Measurements from ENCODE around the gene TXNRD2. TPM values are rescaled to one million over a fixed set of nuclear protein-coding genes. Genes with fewer than 3 reads are reported as not detected.

Gene TXNRD2
- total RNA-seq, 1 donor from 2014 or later = 25.7 TPM

DNA sequence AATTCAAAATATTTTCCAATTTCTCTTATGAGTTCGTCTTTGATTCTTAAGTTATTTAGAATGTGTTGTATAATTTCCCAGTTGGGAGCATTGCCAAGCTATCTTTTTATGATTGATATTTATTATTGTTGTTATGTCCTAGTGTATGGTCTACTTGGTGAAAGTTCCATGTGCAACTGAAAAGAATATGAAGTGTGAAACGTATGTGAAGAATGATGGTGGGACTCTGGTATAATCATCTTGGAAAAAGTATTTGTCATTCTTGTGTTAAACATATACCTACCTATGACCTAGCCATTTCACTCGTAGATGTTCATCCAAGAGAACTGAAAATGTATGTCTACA, 75.0 kb downstream of the TXNRD2 start:
- Mint-ChIP-seq H3K27me3 (ENCODE audit: low read depth, unreplicated experiment) (no peaks in the 10 kb centered on the region), H3K4me3 (ENCODE audit: unreplicated experiment) (no peak overlapping the region), H3K27ac (ENCODE audit: unreplicated experiment) (no peak overlapping the region), H3K9me3 (ENCODE audit: unreplicated experiment) (no peaks in the 10 kb centered on the region), H3K4me1 (ENCODE audit: low read depth, unreplicated experiment) (peaks cover 14% of the 10 kb centered on the region), H3K36me3 (ENCODE audit: low read depth, unreplicated experiment) (peaks cover 3% of the 10 kb centered on the region)
- no peaks in the 10 kb centered on the region for H3K79me2 ChIP-seq (ENCODE audit: insufficient read depth, low read length)
- H3K9ac ChIP-seq (ENCODE audit: low read length) = no peak overlapping the region
- H4K20me1 ChIP-seq (ENCODE audit: insufficient read depth, low read length) = no peaks in the 10 kb centered on the region
- TF ChIP-seq CTCF (IDR thresholded peaks at IDR 0.05; ENCODE audit: insufficient read depth, low read depth, low read length) = no peak
- no peak for TF ChIP-seq EZH2 (IDR thresholded peaks at IDR 0.05; ENCODE audit: insufficient read depth, low read length)
- H3K4me3 ChIP-seq (ENCODE audit: insufficient read depth, low read depth, low read length) = no peak overlapping the region
- no peak overlapping the region for H3K27ac ChIP-seq (ENCODE audit: low read depth, low read length)
- no peak overlapping the region for H3K4me2 ChIP-seq (ENCODE audit: low read length)
- H3K9me3 ChIP-seq (ENCODE audit: insufficient read depth, low read depth, low read length) = no peaks in the 10 kb centered on the region
- no peaks in the 10 kb centered on the region for H3K27me3 ChIP-seq (ENCODE audit: insufficient read depth, low read length)
- no peak overlapping the region for H2AFZ ChIP-seq (ENCODE audit: low read depth, low read length)
- H3K4me1 ChIP-seq (ENCODE audit: insufficient read depth, low read length) = no peaks in the 10 kb centered on the region
- no peaks in the 10 kb centered on the region for H3K36me3 ChIP-seq (ENCODE audit: insufficient read depth, low read length)
- DNase-seq (ENCODE audit: low read depth) (no peak), FAIRE-seq (no peak)

- no peaks in the 10 kb centered on the region for H3K9me3 Mint-ChIP-seq (ENCODE audit: unreplicated experiment)
- TF ChIP-seq EZH2 (IDR thresholded peaks at IDR 0.05; ENCODE audit: insufficient read depth, low read length) (no peak), CTCF (IDR thresholded peaks at IDR 0.05; ENCODE audit: insufficient read depth, low read depth, low read length) (no peak)
- H3K27ac Mint-ChIP-seq (ENCODE audit: unreplicated experiment) = no peak overlapping the region
- no peaks in the 10 kb centered on the region for H4K20me1 ChIP-seq (ENCODE audit: insufficient read depth, low read length)
- no peaks in the 10 kb centered on the region for H3K27me3 Mint-ChIP-seq (ENCODE audit: low read depth, unreplicated experiment)
- no peak overlapping the region for H3K4me3 Mint-ChIP-seq (ENCODE audit: unreplicated experiment)
- DNase-seq (ENCODE audit: low read depth) = peak; percentile 50
- no peak overlapping the region for H3K4me3 ChIP-seq (ENCODE audit: insufficient read depth, low read depth, low read length)
- H3K4me1 ChIP-seq (ENCODE audit: insufficient read depth, low read length) = no peaks in the 10 kb centered on the region
- no peaks in the 10 kb centered on the region for H3K36me3 ChIP-seq (ENCODE audit: insufficient read depth, low read length)
- H2AFZ ChIP-seq (ENCODE audit: low read depth, low read length) = no peak overlapping the region
- H3K9me3 ChIP-seq (ENCODE audit: insufficient read depth, low read depth, low read length) = no peaks in the 10 kb centered on the region
- H3K9ac ChIP-seq (ENCODE audit: low read length) = no peak overlapping the region
- H3K4me1 Mint-ChIP-seq (ENCODE audit: low read depth, unreplicated experiment) = peaks cover 14% of the 10 kb centered on the region
- FAIRE-seq = peak; percentile 64
- peak overlapping the region; percentile 21 for H3K4me2 ChIP-seq (ENCODE audit: low read length)
- H3K79me2 ChIP-seq (ENCODE audit: insufficient read depth, low read length) = no peaks in the 10 kb centered on the region
- no peak overlapping the region for H3K27ac ChIP-seq (ENCODE audit: low read depth, low read length)
- peaks cover 3% of the 10 kb centered on the region for H3K36me3 Mint-ChIP-seq (ENCODE audit: low read depth, unreplicated experiment)
- no peaks in the 10 kb centered on the region for H3K27me3 ChIP-seq (ENCODE audit: insufficient read depth, low read length)
These were observed 76.3 kb downstream of the TXNRD2 start for GRCh38 chr22:19865141-19865829.

- FAIRE-seq (peak; percentile 41), DNase-seq (ENCODE audit: low read depth) (no peak)
These were observed 77.0 kb downstream of the TXNRD2 start for GRCh38 chr22:19864538-19865106.

More at GRCh38 chr22:19864538-19865106, 77.0 kb downstream of the TXNRD2 start:
- no peaks in the 10 kb centered on the region for H3K9me3 Mint-ChIP-seq (ENCODE audit: unreplicated experiment)
- H3K4me1 Mint-ChIP-seq (ENCODE audit: low read depth, unreplicated experiment) = peaks cover 14% of the 10 kb centered on the region
- no peaks in the 10 kb centered on the region for H4K20me1 ChIP-seq (ENCODE audit: insufficient read depth, low read length)
- H2AFZ ChIP-seq (ENCODE audit: low read depth, low read length) = no peak overlapping the region
- H3K4me1 ChIP-seq (ENCODE audit: insufficient read depth, low read length) = no peaks in the 10 kb centered on the region
- no peaks in the 10 kb centered on the region for H3K27me3 Mint-ChIP-seq (ENCODE audit: low read depth, unreplicated experiment)
- H3K9me3 ChIP-seq (ENCODE audit: insufficient read depth, low read depth, low read length) = no peaks in the 10 kb centered on the region
- H3K4me3 Mint-ChIP-seq (ENCODE audit: unreplicated experiment) = no peak overlapping the region
- H3K4me2 ChIP-seq (ENCODE audit: low read length) = no peak overlapping the region
- no peak for TF ChIP-seq EZH2 (IDR thresholded peaks at IDR 0.05; ENCODE audit: insufficient read depth, low read length)
- TF ChIP-seq CTCF (IDR thresholded peaks at IDR 0.05; ENCODE audit: insufficient read depth, low read depth, low read length) = no peak
- H3K27ac ChIP-seq (ENCODE audit: low read depth, low read length) = no peak overlapping the region
- no peak overlapping the region for H3K9ac ChIP-seq (ENCODE audit: low read length)
- H3K27ac Mint-ChIP-seq (ENCODE audit: unreplicated experiment) = peak overlapping the region; percentile 37
- H3K36me3 ChIP-seq (ENCODE audit: insufficient read depth, low read length) = no peaks in the 10 kb centered on the region
- no peak overlapping the region for H3K4me3 ChIP-seq (ENCODE audit: insufficient read depth, low read depth, low read length)
- H3K36me3 Mint-ChIP-seq (ENCODE audit: low read depth, unreplicated experiment) = peaks cover 3% of the 10 kb centered on the region
- no peaks in the 10 kb centered on the region for H3K79me2 ChIP-seq (ENCODE audit: insufficient read depth, low read length)
- H3K27me3 ChIP-seq (ENCODE audit: insufficient read depth, low read length) = no peaks in the 10 kb centered on the region
